Measurements from ENCODE around the gene KYAT1.

Gene KYAT1

DNA sequence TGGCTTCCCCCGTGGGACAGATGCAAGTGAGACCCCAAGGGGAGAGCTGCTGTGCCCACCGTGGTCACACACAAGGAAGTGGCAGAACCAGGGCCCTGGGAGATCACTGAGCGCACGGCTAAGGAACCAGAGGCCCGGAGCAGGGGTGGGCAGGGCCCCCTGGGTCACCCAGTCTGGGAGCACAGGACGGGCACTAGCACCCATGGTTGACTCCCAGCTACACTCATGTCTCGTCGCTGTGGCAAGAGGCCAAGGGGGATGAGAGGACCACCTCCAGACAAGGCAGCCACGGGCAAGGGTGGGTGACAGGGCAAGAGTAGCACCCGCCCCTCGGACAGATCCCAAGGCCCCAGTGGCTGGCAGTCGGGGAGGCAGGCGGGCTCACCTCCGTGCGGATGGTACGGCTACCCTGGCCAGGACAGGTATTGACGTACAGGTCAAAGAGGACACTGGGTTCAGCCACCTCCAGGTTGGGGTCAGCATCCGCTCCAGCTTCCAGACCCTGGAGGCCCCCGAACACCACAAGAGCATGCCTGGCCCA lies 58.3 kb downstream of the KYAT1 start:
- no peaks in the 10 kb centered on the region for H3K27me3 ChIP-seq (ENCODE audit: control insufficient read depth in 1 of 2, insufficient read depth in 2 of 2, low read length in 2 of 2)
- no peak overlapping the region for H3K9ac ChIP-seq (ENCODE audit: low read length in 2 of 2)
- H3K4me1 ChIP-seq (ENCODE audit: control insufficient read depth, insufficient read depth, low read length) = peaks cover 18% of the 10 kb centered on the region
- no peak overlapping the region for H3K27ac ChIP-seq (ENCODE audit: low read length)
- H3K4me3 ChIP-seq (ENCODE audit: low read length in 2 of 2) = no peak overlapping the region
- peaks cover 25 to 37% of the 10 kb centered on the region in 2 donors for H3K36me3 ChIP-seq (ENCODE audit: control insufficient read depth in 2 of 2, insufficient read depth in 2 of 2, low read length in 2 of 2)
- H3K9me3 ChIP-seq (ENCODE audit: control insufficient read depth in 2 of 2, low read length in 2 of 2) = no peaks in the 10 kb centered on the region

DNA sequence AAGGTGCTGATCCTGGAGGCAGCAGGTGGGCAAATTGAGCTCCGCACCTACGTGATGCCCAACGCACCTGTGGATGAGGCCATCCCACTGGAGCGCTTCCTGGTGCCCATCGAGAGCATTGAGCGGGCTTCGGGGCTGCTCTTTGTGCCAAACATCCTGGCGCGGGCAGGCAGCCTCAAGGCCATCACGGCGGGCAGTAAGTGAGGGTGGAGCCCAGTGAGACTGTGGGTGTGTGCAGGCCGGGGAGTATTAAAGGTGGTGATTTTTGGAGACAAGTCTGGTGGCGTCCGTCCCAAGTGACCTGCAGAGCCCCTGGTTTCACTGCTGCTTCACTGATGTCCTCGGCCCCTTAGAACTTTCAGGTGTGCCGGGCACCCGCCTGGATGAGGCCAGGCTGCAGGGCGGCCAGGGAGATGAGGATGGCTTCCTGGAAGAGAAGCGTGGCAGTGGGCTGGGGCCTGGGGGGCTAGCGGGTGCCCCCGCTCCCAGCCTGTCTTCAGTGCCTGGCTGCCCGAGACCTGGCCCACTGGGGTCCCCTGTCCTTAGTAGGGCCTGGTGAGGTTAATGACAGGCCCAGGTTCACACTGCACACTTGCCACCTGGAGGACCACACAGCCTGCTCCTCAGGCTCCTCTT lies 59.2 kb downstream of the KYAT1 start:
- H3K27me3 ChIP-seq (ENCODE audit: control insufficient read depth in 1 of 2, insufficient read depth in 2 of 2, low read length in 2 of 2) = no peaks in the 10 kb centered on the region
- peaks cover 25 to 37% of the 10 kb centered on the region in 2 donors for H3K36me3 ChIP-seq (ENCODE audit: control insufficient read depth in 2 of 2, insufficient read depth in 2 of 2, low read length in 2 of 2)
- H3K4me1 ChIP-seq (ENCODE audit: control insufficient read depth, insufficient read depth, low read length) = peaks cover 17% of the 10 kb centered on the region
- H3K4me3 ChIP-seq (ENCODE audit: low read length in 2 of 2) = no peak overlapping the region
- no peak overlapping the region for H3K27ac ChIP-seq (ENCODE audit: low read length)
- H3K9me3 ChIP-seq (ENCODE audit: control insufficient read depth in 2 of 2, low read length in 2 of 2) = no peaks in the 10 kb centered on the region
- no peak overlapping the region for H3K9ac ChIP-seq (ENCODE audit: low read length in 2 of 2)

DNA sequence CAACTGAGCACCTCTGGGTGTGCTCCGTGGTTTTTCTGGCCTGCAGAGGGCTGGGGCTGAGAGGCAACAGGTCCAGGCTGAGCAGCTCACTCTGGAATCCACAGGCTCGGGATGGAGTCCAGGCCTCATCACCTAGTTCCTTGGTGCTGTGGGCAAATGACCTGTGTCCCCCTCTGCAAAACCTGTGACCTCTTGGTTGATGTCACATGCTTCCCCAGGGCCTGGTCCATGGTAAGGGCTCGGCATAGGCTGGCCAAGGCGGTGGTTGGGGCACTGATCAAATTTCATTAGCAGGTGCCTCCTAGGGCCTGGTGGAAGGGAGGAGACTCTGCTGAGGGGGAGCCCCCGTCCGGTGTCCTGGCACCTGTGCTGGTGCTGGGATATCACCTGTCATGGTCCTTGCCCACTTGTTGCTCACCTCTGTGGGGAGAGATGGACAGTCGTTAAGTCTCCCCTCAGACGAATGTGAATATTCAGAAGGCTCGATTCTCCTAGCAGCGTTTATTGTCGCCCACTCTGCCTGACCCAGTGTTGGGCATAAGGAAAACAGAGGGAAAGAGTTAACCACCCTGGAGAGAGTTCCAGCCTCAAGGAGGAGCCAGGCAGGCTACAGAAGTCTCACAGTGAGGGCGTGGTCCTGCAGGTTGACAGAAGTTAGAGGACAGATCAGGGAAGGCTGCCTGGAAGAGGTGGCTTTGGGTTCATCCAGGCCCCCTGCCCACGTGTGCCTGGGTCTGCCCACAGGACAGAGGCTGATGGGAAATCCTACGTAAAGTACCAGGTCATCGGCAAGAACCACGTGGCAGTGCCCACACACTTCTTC lies 60.0 kb downstream of the KYAT1 start:
- Histone ChIP-seq H3K36me3 (ENCODE audit: control insufficient read depth in 2 of 2, insufficient read depth in 2 of 2, low read length in 2 of 2) (peaks cover 22 to 35% of the 10 kb centered on the region in 2 donors), H3K4me1 (ENCODE audit: control insufficient read depth, insufficient read depth, low read length) (peaks cover 17% of the 10 kb centered on the region), H3K9ac (ENCODE audit: low read length in 2 of 2) (no peak overlapping the region), H3K9me3 (ENCODE audit: control insufficient read depth in 2 of 2, low read length in 2 of 2) (no peaks in the 10 kb centered on the region), H3K4me3 (ENCODE audit: low read length in 2 of 2) (no peak overlapping the region), H3K27ac (ENCODE audit: low read length) (no peak overlapping the region), H3K27me3 (ENCODE audit: control insufficient read depth in 1 of 2, insufficient read depth in 2 of 2, low read length in 2 of 2) (no peaks in the 10 kb centered on the region)

DNA sequence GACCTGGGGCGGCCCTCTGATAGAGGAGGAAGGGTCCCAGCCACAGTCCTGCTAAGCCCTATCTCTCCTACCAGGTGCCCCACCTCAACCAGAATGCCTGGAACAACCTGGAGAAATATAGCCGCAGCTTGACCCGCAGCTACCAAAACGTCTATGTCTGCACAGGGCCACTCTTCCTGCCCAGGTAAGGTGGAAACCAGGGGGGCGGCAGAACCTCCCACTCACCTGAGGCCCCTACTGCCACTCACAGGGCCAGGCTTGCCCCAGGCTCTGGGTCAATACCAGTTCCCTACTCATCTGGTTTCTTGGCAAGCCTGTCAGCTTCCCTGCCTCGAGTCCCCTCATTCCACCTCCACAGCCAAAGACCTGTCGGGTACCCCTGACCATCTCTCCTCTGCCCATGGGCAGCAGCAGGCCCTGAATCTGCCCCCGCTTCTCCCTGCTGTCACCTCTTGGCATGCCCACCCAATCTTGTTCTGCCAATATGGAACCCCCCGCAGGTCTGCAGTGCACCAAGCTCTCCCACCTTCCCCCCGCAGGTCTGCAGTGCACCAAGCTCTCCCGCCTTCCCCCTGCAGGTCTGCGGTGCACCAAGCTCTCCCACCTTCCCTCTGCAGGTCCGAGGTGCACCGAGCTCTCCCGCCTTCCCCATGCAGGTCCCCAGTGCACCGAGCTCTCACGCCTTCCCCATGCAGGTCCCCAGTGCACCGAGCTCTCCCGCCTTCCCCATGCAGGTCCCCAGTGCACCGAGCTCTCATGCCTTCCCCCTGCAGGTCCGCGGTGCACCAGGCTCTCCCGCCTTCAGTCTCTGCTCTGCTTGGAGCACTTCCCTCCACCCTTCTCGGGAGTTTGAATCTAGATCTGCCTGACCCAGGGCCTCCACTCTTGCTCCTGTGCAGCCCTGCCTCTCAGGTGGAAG lies 60.8 kb downstream of the KYAT1 start:
- Histone ChIP-seq H3K4me1 (ENCODE audit: control insufficient read depth, insufficient read depth, low read length) (peaks cover 17% of the 10 kb centered on the region), H3K27ac (ENCODE audit: low read length) (peak overlapping the region; percentile 70), H3K27me3 (ENCODE audit: control insufficient read depth in 1 of 2, insufficient read depth in 2 of 2, low read length in 2 of 2) (no peaks in the 10 kb centered on the region), H3K9me3 (ENCODE audit: control insufficient read depth in 2 of 2, low read length in 2 of 2) (no peaks in the 10 kb centered on the region), H3K4me3 (ENCODE audit: low read length in 2 of 2) (no peak overlapping the region), H3K9ac (ENCODE audit: low read length in 2 of 2) (no peak overlapping the region), H3K36me3 (ENCODE audit: control insufficient read depth in 2 of 2, insufficient read depth in 2 of 2, low read length in 2 of 2) (peaks cover 16 to 28% of the 10 kb centered on the region in 2 donors)

DNA sequence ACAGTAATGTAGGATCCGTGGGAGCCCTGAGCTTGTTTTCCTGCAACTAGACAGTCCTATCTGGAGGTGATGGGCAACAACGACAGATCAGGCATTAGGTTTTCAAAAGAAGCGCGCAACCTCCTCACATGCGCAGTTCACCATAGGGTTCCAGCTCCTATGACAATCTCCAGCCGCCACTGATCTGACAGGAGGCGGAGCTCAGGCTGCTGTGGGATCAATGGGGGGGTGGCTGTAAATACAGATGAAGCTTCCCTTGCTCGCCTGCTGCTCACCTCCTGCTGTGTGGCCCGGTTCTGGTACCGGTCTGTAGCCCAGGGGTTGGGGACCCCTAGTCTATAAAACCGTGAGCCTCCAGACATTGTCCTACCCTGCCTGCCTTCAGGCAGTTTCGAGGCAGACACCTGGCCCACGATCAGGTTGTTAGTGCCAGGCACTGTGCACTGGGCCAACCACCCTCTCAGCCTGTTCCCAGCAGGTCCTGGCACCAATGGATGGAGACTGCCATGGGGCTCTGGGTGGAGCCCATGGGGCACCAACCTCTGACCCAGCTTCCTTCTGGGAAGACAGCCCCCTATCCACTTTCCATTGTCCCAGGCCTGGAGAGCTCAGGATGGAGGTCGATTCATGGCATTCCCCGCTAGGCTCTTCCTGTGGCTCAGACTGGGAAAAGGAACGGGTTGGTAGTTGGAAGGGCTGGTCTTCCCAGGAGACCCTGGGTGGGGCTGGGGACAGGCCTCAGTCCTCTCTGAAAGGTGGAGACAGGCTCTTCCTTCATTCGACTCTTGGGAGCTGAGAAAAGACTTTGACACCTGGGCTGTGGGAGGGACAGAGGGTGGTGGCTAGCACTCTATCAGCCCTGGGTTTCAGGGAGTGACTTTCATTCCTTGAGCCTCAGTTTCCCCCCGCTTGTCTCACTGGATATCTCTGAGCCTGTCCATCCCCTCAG lies 61.8 kb downstream of the KYAT1 start:
- Histone ChIP-seq H3K27me3 (ENCODE audit: control insufficient read depth in 1 of 2, insufficient read depth in 2 of 2, low read length in 2 of 2) (no peaks in the 10 kb centered on the region), H3K4me3 (ENCODE audit: low read length in 2 of 2) (peak overlapping the region; percentile 62 to 78), H3K4me1 (ENCODE audit: control insufficient read depth, insufficient read depth, low read length) (peaks cover 17% of the 10 kb centered on the region), H3K9me3 (ENCODE audit: control insufficient read depth in 2 of 2, low read length in 2 of 2) (no peaks in the 10 kb centered on the region), H3K27ac (ENCODE audit: low read length) (peak overlapping the region; percentile 70), H3K36me3 (ENCODE audit: control insufficient read depth in 2 of 2, insufficient read depth in 2 of 2, low read length in 2 of 2) (peaks cover 16 to 22% of the 10 kb centered on the region in 2 donors), H3K9ac (ENCODE audit: low read length in 2 of 2) (peak overlapping the region in 1 of 2 donors; percentile 36)

DNA sequence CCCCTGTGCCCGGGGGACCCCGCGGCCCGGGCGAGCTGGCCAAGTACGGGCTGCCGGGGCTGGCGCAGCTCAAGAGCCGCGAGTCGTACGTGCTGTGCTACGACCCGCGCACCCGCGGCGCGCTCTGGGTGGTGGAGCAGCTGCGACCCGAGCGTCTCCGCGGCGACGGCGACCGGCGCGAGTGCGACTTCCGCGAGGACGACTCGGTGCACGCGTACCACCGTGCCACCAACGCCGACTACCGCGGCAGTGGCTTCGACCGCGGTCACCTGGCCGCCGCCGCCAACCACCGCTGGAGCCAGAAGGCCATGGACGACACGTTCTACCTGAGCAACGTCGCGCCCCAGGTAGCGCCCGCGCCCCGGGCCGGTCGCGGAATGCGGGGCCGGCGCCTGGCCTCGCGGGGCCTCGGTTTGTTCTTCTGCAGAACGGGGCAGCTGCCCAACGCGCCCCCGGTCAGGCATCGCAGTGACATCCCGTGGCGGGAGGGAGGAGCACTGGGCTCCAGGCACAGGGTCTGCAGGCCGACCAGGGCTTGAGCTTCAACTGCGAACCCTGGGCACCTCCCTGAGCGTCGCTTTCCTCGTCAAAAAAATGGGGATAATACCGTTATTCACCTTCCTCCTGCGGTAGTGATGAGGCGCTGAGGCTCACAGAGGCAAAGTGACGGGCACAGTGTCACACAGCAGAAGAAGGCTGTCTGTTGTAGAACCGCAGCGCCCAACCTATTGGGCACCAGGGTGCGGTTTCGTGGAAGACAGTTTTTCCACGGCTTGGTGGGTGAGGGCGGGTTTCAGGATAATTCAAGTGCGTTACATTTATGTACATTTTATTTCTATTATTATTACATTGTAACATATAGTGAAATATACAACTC lies 62.7 kb downstream of the KYAT1 start:
- Histone ChIP-seq H3K9ac (ENCODE audit: low read length in 2 of 2) (peak overlapping the region; percentile 42 to 45), H3K27me3 (ENCODE audit: control insufficient read depth in 1 of 2, insufficient read depth in 2 of 2, low read length in 2 of 2) (no peaks in the 10 kb centered on the region), H3K27ac (ENCODE audit: low read length) (no peak overlapping the region), H3K4me1 (ENCODE audit: control insufficient read depth, insufficient read depth, low read length) (peaks cover 17% of the 10 kb centered on the region), H3K4me3 (ENCODE audit: low read length in 2 of 2) (peak overlapping the region; percentile 62 to 78), H3K36me3 (ENCODE audit: control insufficient read depth in 2 of 2, insufficient read depth in 2 of 2, low read length in 2 of 2) (peaks cover 13 to 16% of the 10 kb centered on the region in 2 donors), H3K9me3 (ENCODE audit: control insufficient read depth in 2 of 2, low read length in 2 of 2) (no peaks in the 10 kb centered on the region)

DNA sequence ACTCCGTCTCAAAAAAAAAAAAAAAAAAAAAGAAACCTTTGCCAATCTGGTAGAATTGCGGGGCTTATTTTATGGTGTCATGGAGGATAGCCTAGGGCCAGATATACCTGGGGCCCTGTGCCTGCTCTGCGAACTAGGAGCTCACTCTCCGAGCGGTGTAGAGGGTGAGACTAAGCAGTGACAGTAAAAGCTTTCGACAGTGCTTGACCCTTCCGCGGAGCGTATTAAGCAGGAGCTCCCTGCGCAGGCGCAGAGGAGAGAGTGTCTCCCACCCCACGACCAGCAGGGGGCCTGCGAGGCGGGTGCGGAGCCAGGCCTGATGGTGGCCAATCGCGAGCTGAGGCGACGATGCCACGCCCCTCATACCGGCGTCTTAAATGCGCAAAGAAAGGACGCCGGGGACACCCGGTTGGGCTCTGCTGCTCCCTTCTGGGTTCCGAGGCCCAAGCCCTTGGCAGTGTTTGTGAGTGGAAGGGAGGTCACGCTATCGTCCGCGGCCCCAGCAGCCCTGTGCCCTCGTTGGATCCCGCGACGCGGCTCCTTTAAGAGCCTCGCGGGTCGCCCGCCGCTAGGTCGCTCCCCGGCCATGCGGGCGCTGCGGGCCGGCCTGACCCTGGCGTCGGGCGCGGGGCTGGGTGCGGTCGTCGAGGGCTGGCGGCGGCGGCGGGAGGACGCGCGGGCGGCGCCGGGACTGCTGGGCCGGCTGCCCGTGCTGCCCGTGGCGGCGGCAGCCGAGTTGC lies 63.5 kb downstream of the KYAT1 start, which contains the start of gene ENDOG:
ENDOG (plus strand) TSS at position 402 of the 740 bp plus-strand sequence; CDS start at position 587, 185 bp downstream.
- Histone ChIP-seq H3K27me3 (ENCODE audit: control insufficient read depth in 1 of 2, insufficient read depth in 2 of 2, low read length in 2 of 2) (no peaks in the 10 kb centered on the region), H3K9me3 (ENCODE audit: control insufficient read depth in 2 of 2, low read length in 2 of 2) (no peaks in the 10 kb centered on the region), H3K9ac (ENCODE audit: low read length in 2 of 2) (peak within 1 kb of the TSS; percentile 46 to 66), H3K36me3 (ENCODE audit: control insufficient read depth in 2 of 2, insufficient read depth in 2 of 2, low read length in 2 of 2) (peaks cover 12% of the 10 kb centered on the region in 2 donors), H3K4me3 (ENCODE audit: low read length in 2 of 2) (peak within 1 kb of the TSS; percentile 62 to 78), H3K4me1 (ENCODE audit: control insufficient read depth, insufficient read depth, low read length) (peaks cover 17% of the 10 kb centered on the region), H3K27ac (ENCODE audit: low read length) (peak within 1 kb of the TSS; percentile 60)

DNA sequence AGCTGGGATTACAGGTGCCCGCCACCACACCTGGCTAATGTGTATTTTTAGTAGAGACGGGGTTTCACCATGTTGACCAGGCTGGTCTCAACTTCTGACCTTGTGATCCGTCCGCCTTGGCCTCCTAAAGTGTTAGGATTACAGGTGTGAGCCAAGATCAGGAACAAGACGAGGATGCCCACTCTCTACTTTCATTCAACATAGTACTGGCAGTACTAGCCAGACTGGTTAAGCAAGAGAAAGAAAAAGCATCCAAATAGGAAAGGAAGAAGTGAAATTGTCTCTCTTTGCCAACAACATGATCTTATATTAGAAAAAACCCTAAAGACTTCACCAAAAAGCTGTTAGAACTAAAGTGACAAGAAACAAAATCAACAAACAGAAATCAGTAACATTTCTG lies 70.9 kb downstream of the KYAT1 start:
- Histone ChIP-seq H3K27ac (ENCODE audit: low read length) (no peak overlapping the region), H3K36me3 (ENCODE audit: control insufficient read depth in 2 of 2, insufficient read depth in 2 of 2, low read length in 2 of 2) (peaks cover 18 to 19% of the 10 kb centered on the region in 2 donors), H3K4me3 (ENCODE audit: low read length in 2 of 2) (no peak overlapping the region), H3K4me1 (ENCODE audit: control insufficient read depth, insufficient read depth, low read length) (no peaks in the 10 kb centered on the region), H3K27me3 (ENCODE audit: control insufficient read depth in 1 of 2, insufficient read depth in 2 of 2, low read length in 2 of 2) (no peaks in the 10 kb centered on the region), H3K9me3 (ENCODE audit: control insufficient read depth in 2 of 2, low read length in 2 of 2) (no peaks in the 10 kb centered on the region), H3K9ac (ENCODE audit: low read length in 2 of 2) (no peak overlapping the region)

All from stomach smooth muscle (tissue), 2 donors.